Spinal cord (tissue), 10 donors: Measurements from ENCODE around the gene TBPL2. TPM values are rescaled to one million over a fixed set of nuclear protein-coding genes. Genes with fewer than 3 reads are reported as not detected.

Source experiments
- DNase-seq, 6 donors: peaks; one replicate each; pipeline versions ENCODE4 v3.0.0 to v3.0.0-alpha.2; 2013 to 2015; ENCODE audit warnings: low spot score in 6 of 6, low read depth in 4 of 6
- H3K27ac ChIP-seq: one replicate; pipeline ENCODE4 v1.5.1; 2013; ENCODE audit warnings: low read depth, low read length, control low read depth
- H3K27me3 ChIP-seq: one replicate; pipeline ENCODE4 v1.6.1; 2013; ENCODE audit warnings: low read length; ENCODE audit not compliant: control insufficient read depth, insufficient read depth
- H3K36me3 ChIP-seq: one replicate; pipeline ENCODE4 v1.6.1; 2013; ENCODE audit warnings: low read length; ENCODE audit not compliant: control insufficient read depth, insufficient read depth
- H3K4me1 ChIP-seq: one replicate; pipeline ENCODE4 v1.6.1; 2013; ENCODE audit warnings: low read length; ENCODE audit not compliant: control insufficient read depth, insufficient read depth
- H3K4me3 ChIP-seq: one replicate; pipeline ENCODE4 v1.5.1; 2013; ENCODE audit warnings: low read depth, low read length, control low read depth
- H3K9me3 ChIP-seq: one replicate; pipeline ENCODE4 v1.6.1; 2013; ENCODE audit warnings: low read length; ENCODE audit not compliant: control insufficient read depth, insufficient read depth
- WGBS: methylation state at CpG from one replicate; pipeline ENCODE4 v1.1.5; 2013; ENCODE audit warnings: missing lambda C conversion rate; ENCODE audit not compliant: insufficient coverage; 5-methylcytosine and 5-hydroxymethylcytosine counted together
- polyA plus RNA-seq, 2 donors: library from polyadenylated mRNA; unstranded; fragments of 120-200 nt; gene quantifications; one replicate each; pipeline ENCODE4 v1.2.1, GENCODE V29; 2013; ENCODE audit not compliant: insufficient read length in 2 of 2
- small RNA-seq: library from RNA; depleted of rRNA; stranded (forward); fragments of <200 nt; gene quantifications from one replicate; pipeline ENCODE3, GENCODE V24; 2014; ENCODE audit warnings: low replicate concordance
- total RNA-seq, 2 donors: library from RNA; depleted of rRNA in 1 of 2; stranded (reverse); fragments of 120-200 nt in 1 of 2; fragments of >200 nt in 1 of 2; gene quantifications; one replicate each; pipeline versions ENCODE4 v1.2.3 to v1.2.4, GENCODE V29; 2013 to 2014
- donor health status: healthy.

Gene TBPL2
- total and polyA plus RNA-seq, 4 donors = not detected

- H3K9me3 ChIP-seq = no peaks in the 10 kb centered on the region
- no peaks in the 10 kb centered on the region for H3K4me1 ChIP-seq
- H3K36me3 ChIP-seq = peaks cover 46% of the 10 kb centered on the region
- no peak overlapping the region for H3K4me3 ChIP-seq
- WGBS = 94% methylated on average over 2 of the region's 5 CpGs
- DNase-seq = no peak
- H3K27me3 ChIP-seq = no peaks in the 10 kb centered on the region
- no peak overlapping the region for H3K27ac ChIP-seq
These were observed 63.2 kb downstream of the TBPL2 start for GRCh38 chr14:55377236-55377635.

- 100% methylated on average over 3 of the region's 4 CpGs for WGBS
- H3K36me3 ChIP-seq = peaks cover 52% of the 10 kb centered on the region
These were observed 65.6 kb downstream of the TBPL2 start for GRCh38 chr14:55374771-55375170.

GRCh38 chr14:55373784-55374705 lies 66.4 kb downstream of the TBPL2 start:
- Histone ChIP-seq H3K4me3 (no peak overlapping the region), H3K4me1 (no peaks in the 10 kb centered on the region), H3K27me3 (no peaks in the 10 kb centered on the region), H3K36me3 (peaks cover 52% of the 10 kb centered on the region), H3K9me3 (no peaks in the 10 kb centered on the region), H3K27ac (no peak overlapping the region)
- DNase-seq = no peak
- WGBS = no CpG with 5 or more reads among the region's 5 CpGs

More at GRCh38 chr14:55374771-55375170, 65.6 kb downstream of the TBPL2 start:
- DNase-seq = no peak
- Histone ChIP-seq H3K4me3 (no peak overlapping the region), H3K27ac (no peak overlapping the region), H3K27me3 (no peaks in the 10 kb centered on the region), H3K4me1 (no peaks in the 10 kb centered on the region), H3K9me3 (no peaks in the 10 kb centered on the region)

- Histone ChIP-seq H3K36me3 (peaks cover 51% of the 10 kb centered on the region), H3K4me3 (no peak overlapping the region), H3K9me3 (no peaks in the 10 kb centered on the region), H3K4me1 (no peaks in the 10 kb centered on the region), H3K27me3 (no peaks in the 10 kb centered on the region), H3K27ac (no peak overlapping the region)
- 81% methylated on average over 7 of the region's 7 CpGs for WGBS
- no peak for DNase-seq
These were observed 67.6 kb downstream of the TBPL2 start for GRCh38 chr14:55372825-55373224.

GRCh38 chr14:55372423-55372822 lies 68.0 kb downstream of the TBPL2 start:
- Histone ChIP-seq H3K4me1 (no peaks in the 10 kb centered on the region), H3K27ac (no peak overlapping the region), H3K36me3 (peaks cover 51% of the 10 kb centered on the region), H3K4me3 (no peak overlapping the region), H3K9me3 (no peaks in the 10 kb centered on the region), H3K27me3 (no peaks in the 10 kb centered on the region)
- no peak for DNase-seq
- 89% methylated on average over 1 of the region's 1 CpG for WGBS

- 78% methylated on average over 9 of the region's 11 CpGs for WGBS
- H3K4me3 ChIP-seq = no peak overlapping the region
- H3K36me3 ChIP-seq = peaks cover 43% of the 10 kb centered on the region
- H3K9me3 ChIP-seq = no peaks in the 10 kb centered on the region
- DNase-seq = no peak
- H3K27ac ChIP-seq = no peak overlapping the region
- no peaks in the 10 kb centered on the region for H3K4me1 ChIP-seq
- no peaks in the 10 kb centered on the region for H3K27me3 ChIP-seq
These were observed 69.4 kb downstream of the TBPL2 start for GRCh38 chr14:55370883-55371455.

- DNase-seq = no peak
- H3K27ac ChIP-seq = no peak overlapping the region
- no peaks in the 10 kb centered on the region for H3K4me1 ChIP-seq
- 86% methylated on average over 1 of the region's 3 CpGs for WGBS
- H3K4me3 ChIP-seq = no peak overlapping the region
- H3K36me3 ChIP-seq = peaks cover 30% of the 10 kb centered on the region
- no peaks in the 10 kb centered on the region for H3K9me3 ChIP-seq
- H3K27me3 ChIP-seq = no peaks in the 10 kb centered on the region
These were observed 74.1 kb downstream of the TBPL2 start for GRCh38 chr14:55366271-55366670.

Small RNA genes within 50 kb of the gene (small RNA-seq; reads per million reads assigned to genes)
- gene AL356801.1 = not detected

Other genes with a start within 250 kb of the TBPL2 start
- gene DLGAP5, start 249.0 kb downstream of the TBPL2 start, total RNA-seq = 10 to 100 TPM; 13.3 to 14.4 TPM
- 1 to 10 TPM; 8.7 to 9.8 TPM for gene DLGAP5, start 249.0 kb downstream of the TBPL2 start, polyA plus RNA-seq
- gene FBXO34, start 169.2 kb downstream of the TBPL2 start, total RNA-seq = 10 to 100 TPM; 32.6 to 37.5 TPM
- 10 to 100 TPM; 23.1 to 23.5 TPM for gene FBXO34, start 169.2 kb downstream of the TBPL2 start, polyA plus RNA-seq
- 10 to 100 TPM; 17.4 to 18.7 TPM for gene ATG14, start 28.8 kb downstream of the TBPL2 start, total RNA-seq
- 10 to 100 TPM; 16.6 to 19.8 TPM for gene ATG14, start 28.8 kb downstream of the TBPL2 start, polyA plus RNA-seq
- 100 to 1,000 TPM; 176 to 207 TPM for gene KTN1, start 139.6 kb upstream of the TBPL2 start, total RNA-seq
- gene KTN1, start 139.6 kb upstream of the TBPL2 start, polyA plus RNA-seq = 100 to 1,000 TPM; 164 to 229 TPM